Kidney glomerular epithelial cell (primary cell): ENCODE measurements around the gene HRG.
"Not testable (repeated sequence)": the region's sequence is repeated elsewhere in the genome, so short reads cannot be mapped to it uniquely, and the experiment has no call there.

Experiments
- DNase-seq: peaks from one replicate; lab custom pipeline; 2025; lab: John Stamatoyannopoulos, UW

HRG gene

GRCh38 chr3:186665625-186666188 lies at the start of gene HRG:
Gene HRG (plus strand): TSS chr3:186666014. CDS start chr3:186666032, 18 bp downstream.
- no peak for DNase-seq

- DNase-seq: no peak
These were observed 49.6 kb upstream of the HRG start for GRCh38 chr3:186616299-186616617.

- peak; percentile 92 for DNase-seq
These were observed 48.5 kb upstream of the HRG start for GRCh38 chr3:186617036-186617946.

- peak; percentile 13 for DNase-seq
These were observed 47.4 kb upstream of the HRG start for GRCh38 chr3:186618318-186618938.

- DNase-seq: no peak
These were observed 46.0 kb upstream of the HRG start for GRCh38 chr3:186619787-186620212.

- no peak for DNase-seq
These were observed 45.4 kb upstream of the HRG start for GRCh38 chr3:186620213-186621092.

GRCh38 chr3:186621894-186622650 lies 43.7 kb upstream of the HRG start:
- no peak for DNase-seq

GRCh38 chr3:186622651-186623310 lies 43.0 kb upstream of the HRG start:
- DNase-seq: no peak

- DNase-seq: no peak
These were observed 41.2 kb upstream of the HRG start for GRCh38 chr3:186624598-186624997.

GRCh38 chr3:186625600-186626042 lies 40.2 kb upstream of the HRG start:
- DNase-seq: no peak

- no peak for DNase-seq
These were observed 39.5 kb upstream of the HRG start for GRCh38 chr3:186626254-186626847.

- DNase-seq: no peak
These were observed 37.9 kb upstream of the HRG start for GRCh38 chr3:186627852-186628414.

- DNase-seq: no peak
These were observed 37.1 kb upstream of the HRG start for GRCh38 chr3:186628756-186629155.

- no peak for DNase-seq
These were observed 34.7 kb upstream of the HRG start for GRCh38 chr3:186630950-186631641.

- DNase-seq: no peak
These were observed 32.3 kb upstream of the HRG start for GRCh38 chr3:186633481-186633880.

GRCh38 chr3:186634207-186634606 lies 31.6 kb upstream of the HRG start:
- DNase-seq: not testable (repeated sequence)

- DNase-seq: no peak
These were observed 30.3 kb upstream of the HRG start for GRCh38 chr3:186635532-186635931.

GRCh38 chr3:186636536-186636935 lies 29.3 kb upstream of the HRG start:
- DNase-seq: no peak

- DNase-seq: no peak
These were observed 28.1 kb upstream of the HRG start for GRCh38 chr3:186637686-186638085.
